Neural progenitor cell (in vitro differentiated cells): ENCODE data around the gene PARPBP. TPM values are rescaled to one million over a fixed set of nuclear protein-coding genes. Genes with fewer than 3 reads are reported as not detected.
"Not testable (repeated sequence)": the region's sequence is repeated elsewhere in the genome, so short reads cannot be mapped to it uniquely, and the experiment has no call there.

ENCODE experiments used
- DNase-seq: peaks from one replicate; pipeline ENCODE4 v3.0.0-alpha.2; 2016; ENCODE audit warnings: low spot score
- H2AFZ ChIP-seq: fragments of 200-600 bp; sonication (generic); replicated peaks from 2 replicates; pipeline ENCODE4 v1.6.1; 2016; ENCODE audit warnings: antibody characterized with exemption
- H3F3A ChIP-seq: fragments of 200-600 bp; sonication (generic); 2 replicates; pipeline ENCODE4 v1.6.1; 2016; ENCODE audit warnings: antibody characterized with exemption, low read depth
- H3K27ac ChIP-seq: fragments of 200-600 bp; sonication (generic); 2 replicates; pipeline ENCODE4 v1.5.1; 2016; ENCODE audit warnings: mild to moderate bottlenecking
- H3K27me3 ChIP-seq: fragments of 200-600 bp; sonication (generic); 2 replicates; pipeline ENCODE4 v1.6.1; 2016; ENCODE audit warnings: mild to moderate bottlenecking, moderate library complexity
- H3K36me3 ChIP-seq: fragments of 200-600 bp; sonication (generic); 2 replicates; pipeline ENCODE4 v1.5.1; 2016
- H3K4me1 ChIP-seq: fragments of 200-600 bp; sonication (generic); 2 replicates; pipeline ENCODE4 v1.6.1; 2016; ENCODE audit warnings: mixed run types
- H3K4me2 ChIP-seq: fragments of 200-600 bp; sonication (generic); 2 replicates; pipeline ENCODE4 v1.6.1; 2016
- H3K4me3 ChIP-seq: fragments of 200-600 bp; sonication (generic); 2 replicates; pipeline ENCODE4 v1.5.1; 2016
- H3K79me2 ChIP-seq: fragments of 200-600 bp; sonication (generic); 2 replicates; pipeline ENCODE4 v1.6.1; 2016; ENCODE audit warnings: low read depth
- H3K9ac ChIP-seq: fragments of 200-600 bp; sonication (generic); 2 replicates; pipeline ENCODE4 v1.6.1; 2016
- H3K9me3 ChIP-seq: fragments of 200-600 bp; sonication (generic); 2 replicates; pipeline ENCODE4 v1.5.1; 2016; ENCODE audit warnings: low read depth
- H4K20me1 ChIP-seq: fragments of 200-600 bp; sonication (generic); 2 replicates; pipeline ENCODE4 v1.6.1; 2016; ENCODE audit warnings: low read depth
- H3K27ac Mint-ChIP-seq: 3 replicates; pipeline ENCODE4 v1.8.0; 2021; ENCODE audit warnings: mixed read lengths
- H3K27me3 Mint-ChIP-seq: 2 replicates; pipeline ENCODE4 v1.8.0; 2022; ENCODE audit warnings: low read depth, mild to moderate bottlenecking, inconsistent platforms, moderate library complexity, mixed read lengths; ENCODE audit not compliant: insufficient read depth
- H3K36me3 Mint-ChIP-seq: 3 replicates; pipeline ENCODE4 v1.8.0; 2021; ENCODE audit warnings: mixed read lengths
- H3K4me1 Mint-ChIP-seq: 3 replicates; pipeline ENCODE4 v1.8.0; 2021; ENCODE audit warnings: mixed read lengths
- H3K4me3 Mint-ChIP-seq: 3 replicates; pipeline ENCODE4 v1.8.0; 2021; ENCODE audit warnings: mild to moderate bottlenecking, moderate library complexity, mixed read lengths
- H3K9me3 Mint-ChIP-seq: 3 replicates; pipeline ENCODE4 v1.8.0; 2020; ENCODE audit warnings: mixed read lengths
- EZH2 ChIP-seq: fragments of 200-600 bp; sonication (generic); IDR thresholded peaks from 2 replicates; pipeline ENCODE4 v1.6.1; 2017; ENCODE audit warnings: antibody characterized with exemption, mild to moderate bottlenecking, moderate library complexity
- EZH2phosphoT487 ChIP-seq: fragments of 200-600 bp; sonication (generic); IDR thresholded peaks from 2 replicates; pipeline ENCODE4 v1.6.1; 2017; ENCODE audit warnings: antibody characterized with exemption
- total RNA-seq: library from RNA; depleted of rRNA; stranded (reverse); fragments of >200 nt; gene quantifications from 2 replicates; pipeline ENCODE4 v1.2.3, GENCODE V29; 2015; ENCODE audit warnings: low replicate concordance
- TF ChIP-seq, protein P1 (sequence below): fragments of 200-600 bp; sonication (generic); IDR thresholded peaks from 2 replicates; pipeline ENCODE4 v1.5.1; 2017; ENCODE audit warnings: antibody characterized with exemption, mild to moderate bottlenecking

Gene PARPBP
- total RNA-seq, 1 donor from 2014 or later = 79.8 TPM

DNA sequence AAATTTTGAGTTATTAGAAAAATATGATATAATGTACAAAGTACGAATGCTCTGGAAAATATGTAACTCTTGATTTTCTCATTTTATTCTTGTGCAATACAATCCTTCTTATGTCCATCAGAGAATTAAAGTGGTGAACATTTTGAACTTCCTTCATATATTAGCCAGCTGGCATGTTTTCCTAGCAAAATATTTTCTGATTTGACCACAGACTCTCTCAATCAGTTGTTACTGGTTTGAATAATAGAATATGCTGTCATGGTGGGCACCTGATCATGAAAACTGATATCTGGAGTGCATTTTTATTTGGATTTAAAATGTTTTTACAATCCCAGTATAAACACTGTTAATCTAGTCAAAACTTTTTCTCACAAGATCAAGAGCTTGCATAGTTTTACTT is 24.2 kb downstream of the PARPBP start:
- Histone ChIP-seq H4K20me1 (no peaks in the 10 kb centered on the region), H3K9ac (no peak overlapping the region), H2AFZ (no peak overlapping the region), H3K27ac (no peak overlapping the region), H3K36me3 (peaks cover 7% of the 10 kb centered on the region), H3K9me3 (no peaks in the 10 kb centered on the region), H3F3A (no peaks in the 10 kb centered on the region), H3K4me1 (no peaks in the 10 kb centered on the region), H3K4me3 (no peak overlapping the region), H3K79me2 (peaks cover 22% of the 10 kb centered on the region), H3K4me2 (no peak overlapping the region), H3K27me3 (no peaks in the 10 kb centered on the region)
- TF ChIP-seq, protein P1, sequence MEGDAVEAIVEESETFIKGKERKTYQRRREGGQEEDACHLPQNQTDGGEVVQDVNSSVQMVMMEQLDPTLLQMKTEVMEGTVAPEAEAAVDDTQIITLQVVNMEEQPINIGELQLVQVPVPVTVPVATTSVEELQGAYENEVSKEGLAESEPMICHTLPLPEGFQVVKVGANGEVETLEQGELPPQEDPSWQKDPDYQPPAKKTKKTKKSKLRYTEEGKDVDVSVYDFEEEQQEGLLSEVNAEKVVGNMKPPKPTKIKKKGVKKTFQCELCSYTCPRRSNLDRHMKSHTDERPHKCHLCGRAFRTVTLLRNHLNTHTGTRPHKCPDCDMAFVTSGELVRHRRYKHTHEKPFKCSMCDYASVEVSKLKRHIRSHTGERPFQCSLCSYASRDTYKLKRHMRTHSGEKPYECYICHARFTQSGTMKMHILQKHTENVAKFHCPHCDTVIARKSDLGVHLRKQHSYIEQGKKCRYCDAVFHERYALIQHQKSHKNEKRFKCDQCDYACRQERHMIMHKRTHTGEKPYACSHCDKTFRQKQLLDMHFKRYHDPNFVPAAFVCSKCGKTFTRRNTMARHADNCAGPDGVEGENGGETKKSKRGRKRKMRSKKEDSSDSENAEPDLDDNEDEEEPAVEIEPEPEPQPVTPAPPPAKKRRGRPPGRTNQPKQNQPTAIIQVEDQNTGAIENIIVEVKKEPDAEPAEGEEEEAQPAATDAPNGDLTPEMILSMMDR = no peak
- TF ChIP-seq EZH2 (no peak), EZH2phosphoT487 (no peak)
- H3K36me3 Mint-ChIP-seq = peaks cover 35% of the 10 kb centered on the region
- H3K9me3 Mint-ChIP-seq = peaks cover 11% of the 10 kb centered on the region
- no peak overlapping the region for H3K27ac Mint-ChIP-seq
- no peak overlapping the region for H3K4me3 Mint-ChIP-seq
- DNase-seq = no peak
- no peaks in the 10 kb centered on the region for H3K4me1 Mint-ChIP-seq
- no peaks in the 10 kb centered on the region for H3K27me3 Mint-ChIP-seq

- H3K4me2 ChIP-seq = not testable (repeated sequence)
These were observed 27.1 kb downstream of the PARPBP start for GRCh38 chr12:102147062-102147587.

DNA sequence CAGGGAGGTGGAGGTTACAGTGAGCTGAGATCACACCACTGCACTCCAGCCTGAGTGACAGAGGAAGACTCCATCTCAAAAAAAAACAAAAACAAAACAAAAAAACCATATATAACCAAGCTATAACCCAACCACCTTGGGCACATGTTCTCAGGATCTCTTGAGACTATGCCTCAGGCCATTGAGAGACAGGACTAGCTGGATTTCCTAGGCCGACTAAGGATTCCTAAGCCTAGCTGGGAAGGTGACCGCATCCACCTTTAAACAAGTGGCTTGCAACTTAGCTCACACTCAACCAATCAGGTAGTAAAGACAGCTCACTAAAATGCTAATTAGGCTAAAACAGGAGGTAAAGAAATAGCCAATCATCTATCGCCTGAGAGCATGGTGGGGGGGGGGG is 35.2 kb downstream of the PARPBP start:
- H3K27me3 ChIP-seq, H3K36me3 Mint-ChIP-seq, H3K36me3 ChIP-seq, H3K4me3 Mint-ChIP-seq, H3K27ac ChIP-seq, H4K20me1 ChIP-seq, DNase-seq, H3K79me2 ChIP-seq, H3K4me2 ChIP-seq, H2AFZ ChIP-seq, H3F3A ChIP-seq, H3K9ac ChIP-seq, H3K4me1 Mint-ChIP-seq, H3K9me3 Mint-ChIP-seq, H3K9me3 ChIP-seq, H3K4me3 ChIP-seq, H3K27ac Mint-ChIP-seq, H3K4me1 ChIP-seq, H3K27me3 Mint-ChIP-seq: not testable (repeated sequence)

More at GRCh38 chr12:102147062-102147587, 27.1 kb downstream of the PARPBP start:
- H3K27me3 ChIP-seq, H3K4me3 ChIP-seq, H3K4me1 ChIP-seq, H3K27ac ChIP-seq, H3K4me1 Mint-ChIP-seq, H3K27ac Mint-ChIP-seq, H3K27me3 Mint-ChIP-seq, H3K4me3 Mint-ChIP-seq, H4K20me1 ChIP-seq, DNase-seq, H3F3A ChIP-seq, H3K9ac ChIP-seq, H3K9me3 Mint-ChIP-seq, H3K79me2 ChIP-seq, H2AFZ ChIP-seq, H3K9me3 ChIP-seq, H3K36me3 ChIP-seq: not testable (repeated sequence)
- H3K36me3 Mint-ChIP-seq = peaks cover 16% of the 10 kb centered on the region

GRCh38 chr12:102163383-102163782 is 43.4 kb downstream of the PARPBP start:
- Histone ChIP-seq H3K9me3 (no peaks in the 10 kb centered on the region), H3K79me2 (no peaks in the 10 kb centered on the region), H3K9ac (no peak overlapping the region), H3K27me3 (no peaks in the 10 kb centered on the region), H3K4me3 (no peak overlapping the region), H3K4me2 (no peak overlapping the region), H3K4me1 (no peaks in the 10 kb centered on the region), H3K27ac (no peak overlapping the region), H3F3A (no peaks in the 10 kb centered on the region), H4K20me1 (no peaks in the 10 kb centered on the region), H2AFZ (no peak overlapping the region), H3K36me3 (no peaks in the 10 kb centered on the region)
- H3K4me1 Mint-ChIP-seq = no peaks in the 10 kb centered on the region
- H3K27ac Mint-ChIP-seq = no peak overlapping the region
- H3K27me3 Mint-ChIP-seq = no peaks in the 10 kb centered on the region
- peaks cover 2% of the 10 kb centered on the region for H3K36me3 Mint-ChIP-seq
- H3K9me3 Mint-ChIP-seq = no peaks in the 10 kb centered on the region
- no peak for DNase-seq
- no peak overlapping the region for H3K4me3 Mint-ChIP-seq
- no peak for TF ChIP-seq EZH2
- TF ChIP-seq EZH2phosphoT487 = no peak
- TF ChIP-seq, protein P1 = no peak
